Nephron progenitor cell (in vitro differentiated cells): ENCODE data around the gene DHCR7.

Source experiments
- DNase-seq: peaks from one replicate; pipeline ENCODE4 v3.0.0; 2021
- H3K27ac Mint-ChIP-seq: 2 replicates; pipeline ENCODE4 v1.8.0; 2021; ENCODE audit warnings: mild to moderate bottlenecking, moderate library complexity, mixed read lengths
- H3K27me3 Mint-ChIP-seq: 2 replicates; pipeline ENCODE4 v1.8.0; 2021; ENCODE audit warnings: mild to moderate bottlenecking, low read depth, mixed read lengths; ENCODE audit not compliant: poor library complexity
- H3K36me3 Mint-ChIP-seq: 2 replicates; pipeline ENCODE4 v1.8.0; 2021; ENCODE audit warnings: low read depth, mixed read lengths
- H3K4me1 Mint-ChIP-seq: 2 replicates; pipeline ENCODE4 v1.8.0; 2021; ENCODE audit warnings: mixed read lengths
- H3K4me3 Mint-ChIP-seq: 2 replicates; pipeline ENCODE4 v1.8.0; 2021; ENCODE audit warnings: mild to moderate bottlenecking, moderate library complexity, mixed read lengths
- H3K9me3 Mint-ChIP-seq: 2 replicates; pipeline ENCODE4 v1.8.0; 2021; ENCODE audit warnings: mild to moderate bottlenecking, moderate library complexity, mixed read lengths
- TF ChIP-seq, protein P1 (sequence below): fragments of 200-600 bp; sonication (generic); IDR thresholded peaks from 2 replicates; pipeline ENCODE4 v1.5.0; 2021; ENCODE audit warnings: antibody characterized with exemption

The DHCR7 gene

DNA sequence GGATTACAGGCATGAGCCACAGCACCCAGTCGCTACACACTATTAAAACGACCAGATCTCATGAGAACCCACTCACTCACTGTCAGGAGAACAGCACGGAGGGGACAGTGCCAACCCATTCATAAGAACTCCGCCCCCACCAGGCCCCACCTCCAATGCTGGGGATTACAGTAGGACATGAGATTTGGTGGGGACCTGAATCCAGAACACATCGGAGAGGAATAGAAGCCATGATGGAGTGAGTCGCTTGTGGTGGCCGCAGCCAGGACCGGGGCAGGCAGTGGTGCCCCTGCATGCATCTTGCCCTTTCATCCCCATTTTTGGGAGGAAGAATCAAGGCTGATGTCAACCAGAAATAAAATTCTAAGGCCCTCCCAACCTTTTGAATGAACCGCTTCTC lies 13.5 kb upstream of the DHCR7 start:
- Mint-ChIP-seq H3K4me1 (peaks cover 13% of the 10 kb centered on the region), H3K27ac (no peak overlapping the region), H3K36me3 (peaks cover 31% of the 10 kb centered on the region), H3K4me3 (no peak overlapping the region), H3K9me3 (no peaks in the 10 kb centered on the region), H3K27me3 (peaks cover 6% of the 10 kb centered on the region)
- TF ChIP-seq, protein P1, sequence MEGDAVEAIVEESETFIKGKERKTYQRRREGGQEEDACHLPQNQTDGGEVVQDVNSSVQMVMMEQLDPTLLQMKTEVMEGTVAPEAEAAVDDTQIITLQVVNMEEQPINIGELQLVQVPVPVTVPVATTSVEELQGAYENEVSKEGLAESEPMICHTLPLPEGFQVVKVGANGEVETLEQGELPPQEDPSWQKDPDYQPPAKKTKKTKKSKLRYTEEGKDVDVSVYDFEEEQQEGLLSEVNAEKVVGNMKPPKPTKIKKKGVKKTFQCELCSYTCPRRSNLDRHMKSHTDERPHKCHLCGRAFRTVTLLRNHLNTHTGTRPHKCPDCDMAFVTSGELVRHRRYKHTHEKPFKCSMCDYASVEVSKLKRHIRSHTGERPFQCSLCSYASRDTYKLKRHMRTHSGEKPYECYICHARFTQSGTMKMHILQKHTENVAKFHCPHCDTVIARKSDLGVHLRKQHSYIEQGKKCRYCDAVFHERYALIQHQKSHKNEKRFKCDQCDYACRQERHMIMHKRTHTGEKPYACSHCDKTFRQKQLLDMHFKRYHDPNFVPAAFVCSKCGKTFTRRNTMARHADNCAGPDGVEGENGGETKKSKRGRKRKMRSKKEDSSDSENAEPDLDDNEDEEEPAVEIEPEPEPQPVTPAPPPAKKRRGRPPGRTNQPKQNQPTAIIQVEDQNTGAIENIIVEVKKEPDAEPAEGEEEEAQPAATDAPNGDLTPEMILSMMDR, result no peak
- DNase-seq, result no peak

DNA sequence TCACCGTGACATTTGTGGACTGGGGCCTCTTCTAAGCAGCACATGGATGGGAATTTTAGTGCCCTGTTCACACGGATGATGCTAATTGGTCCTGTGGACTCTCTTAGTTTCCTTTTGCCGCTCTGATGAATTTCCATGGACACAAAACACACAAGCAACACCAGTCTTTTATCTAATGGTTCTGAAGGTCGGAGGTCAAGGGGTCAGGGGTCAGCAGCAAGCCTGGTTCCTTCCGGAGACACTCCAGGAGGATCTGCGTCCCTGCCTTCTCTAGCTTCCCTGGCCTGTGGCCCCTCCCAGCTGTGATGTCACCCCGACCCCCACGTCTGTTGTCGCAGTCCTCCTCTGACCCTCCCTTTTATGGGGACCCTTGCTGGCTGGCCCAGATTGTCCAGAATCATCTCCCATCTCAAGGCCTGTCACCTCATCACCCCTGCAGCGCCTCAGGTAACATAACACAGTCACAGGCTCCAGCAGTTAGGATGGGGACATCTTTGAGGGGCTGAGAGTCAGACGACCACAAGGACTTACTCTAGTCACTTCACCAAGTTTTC lies 11.7 kb upstream of the DHCR7 start:
- TF ChIP-seq, protein P1, result no peak
- Mint-ChIP-seq H3K27ac (peak overlapping the region; percentile 88), H3K9me3 (no peaks in the 10 kb centered on the region), H3K36me3 (peaks cover 45% of the 10 kb centered on the region), H3K4me1 (peaks cover 14% of the 10 kb centered on the region), H3K27me3 (peaks cover 2% of the 10 kb centered on the region), H3K4me3 (no peak overlapping the region)
- DNase-seq, result peak; percentile 56

DNA sequence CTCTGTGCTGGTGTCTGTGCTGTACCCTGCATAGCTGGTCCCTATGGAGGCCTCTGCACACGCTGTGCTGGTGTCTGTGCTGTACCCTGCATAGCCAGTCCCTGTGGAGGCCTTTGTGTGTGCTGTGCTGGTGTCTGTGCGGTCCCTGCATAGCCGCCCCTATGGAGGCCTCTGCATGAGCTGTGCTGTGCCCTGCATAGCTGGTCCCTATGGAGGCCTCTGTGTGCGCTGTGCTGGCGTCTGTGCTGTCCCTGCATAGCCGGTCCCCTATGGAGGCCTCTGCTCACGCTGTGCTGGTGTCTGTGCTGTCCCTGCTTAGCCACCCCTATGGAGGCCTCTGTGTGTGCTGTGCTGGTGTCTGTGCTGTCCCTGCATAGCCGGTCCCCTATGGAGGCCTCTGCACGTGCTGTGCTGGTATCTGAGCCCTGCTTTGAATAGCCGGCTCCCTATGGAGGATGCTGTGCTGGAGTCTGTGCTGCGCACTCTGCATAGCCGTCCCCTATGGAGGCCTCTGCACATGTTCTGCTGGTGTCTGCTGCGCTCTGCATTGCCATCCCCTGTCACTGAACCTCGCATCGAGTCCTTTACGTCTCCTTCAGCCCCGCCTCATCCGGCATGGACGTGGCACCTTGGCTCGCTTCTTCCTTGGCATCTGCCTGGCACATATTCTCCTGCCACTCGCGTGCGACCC lies 11.0 kb upstream of the DHCR7 start:
- H3K36me3 Mint-ChIP-seq, result peaks cover 46% of the 10 kb centered on the region
- no peak for DNase-seq
- H3K27me3 Mint-ChIP-seq, result no peaks in the 10 kb centered on the region
- H3K9me3 Mint-ChIP-seq, result no peaks in the 10 kb centered on the region
- H3K27ac Mint-ChIP-seq, result peak overlapping the region; percentile 88
- no peak overlapping the region for H3K4me3 Mint-ChIP-seq
- peaks cover 19% of the 10 kb centered on the region for H3K4me1 Mint-ChIP-seq
- TF ChIP-seq, protein P1, result no peak

DNA sequence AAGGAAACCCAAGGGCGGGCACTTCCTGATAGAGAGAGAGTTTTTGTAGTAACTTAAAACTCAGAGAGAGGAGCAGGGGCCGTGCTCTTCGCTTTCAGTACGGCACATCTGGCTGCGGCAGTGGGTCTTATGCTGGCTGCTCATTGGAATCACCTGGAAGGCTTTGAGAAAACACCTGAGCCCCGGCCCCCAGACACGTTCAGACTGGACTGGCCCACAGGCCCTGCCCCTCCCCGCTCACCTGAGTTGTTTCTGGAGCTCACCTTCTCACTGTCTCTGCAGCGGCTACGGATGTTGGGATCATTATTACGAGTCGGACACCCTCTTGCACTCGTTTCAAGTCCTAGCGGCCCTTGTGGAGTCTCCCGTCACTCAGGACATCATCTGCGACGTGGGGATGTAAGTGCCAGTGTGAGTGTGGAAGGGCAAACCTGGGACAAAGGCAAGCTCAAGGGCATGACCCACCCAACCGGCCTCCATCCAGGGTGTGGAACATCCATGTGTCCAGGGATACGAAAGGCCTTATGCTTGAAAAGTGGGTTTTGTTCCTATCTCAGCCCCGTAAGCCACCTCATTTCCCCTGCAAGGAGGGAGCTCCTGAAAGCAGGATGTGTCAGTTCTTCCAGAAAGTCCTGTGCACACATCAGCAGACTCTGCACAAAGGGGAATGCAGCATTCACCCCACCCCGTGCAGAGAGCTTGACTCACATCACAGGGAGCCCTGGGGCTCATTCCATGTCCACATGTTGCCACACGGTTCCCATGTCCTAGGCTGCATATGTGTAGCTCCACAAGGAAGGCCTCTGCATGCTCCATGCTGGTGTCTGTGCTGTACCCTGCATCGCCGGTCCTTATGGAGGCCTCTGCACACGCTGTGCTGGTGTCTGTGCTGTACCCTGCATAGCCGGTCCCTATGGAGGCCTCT lies 10.2 kb upstream of the DHCR7 start:
- TF ChIP-seq, protein P1, result no peak
- no peaks in the 10 kb centered on the region for H3K9me3 Mint-ChIP-seq
- peak overlapping the region; percentile 78 for H3K27ac Mint-ChIP-seq
- no peaks in the 10 kb centered on the region for H3K27me3 Mint-ChIP-seq
- no peak overlapping the region for H3K4me3 Mint-ChIP-seq
- DNase-seq, result no peak
- H3K36me3 Mint-ChIP-seq, result peaks cover 46% of the 10 kb centered on the region
- peaks cover 25% of the 10 kb centered on the region for H3K4me1 Mint-ChIP-seq

DNA sequence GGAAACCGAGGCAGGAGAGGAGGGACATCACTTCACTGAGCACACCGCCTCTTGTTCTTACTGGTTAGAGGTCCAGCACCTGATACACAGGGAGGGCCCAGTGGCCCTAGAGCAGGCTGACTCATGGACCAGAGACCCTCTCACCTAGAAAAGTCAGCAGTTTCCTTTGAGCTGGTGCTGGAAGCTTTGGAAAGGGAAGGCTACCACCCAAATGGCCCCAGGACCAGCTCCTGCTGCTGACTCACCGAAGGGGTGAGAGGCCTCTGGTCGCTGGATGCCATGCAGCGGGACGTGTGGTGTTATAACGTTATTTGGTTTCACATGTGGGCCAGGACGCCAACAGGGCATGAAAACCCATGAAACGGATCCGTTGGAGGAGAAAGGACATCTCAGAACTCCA lies 8.6 kb upstream of the DHCR7 start:
- DNase-seq, result no peak
- TF ChIP-seq, protein P1, result no peak
- Mint-ChIP-seq H3K27me3 (no peaks in the 10 kb centered on the region), H3K9me3 (no peaks in the 10 kb centered on the region), H3K36me3 (peaks cover 42% of the 10 kb centered on the region), H3K4me3 (no peak overlapping the region), H3K27ac (no peak overlapping the region), H3K4me1 (peaks cover 36% of the 10 kb centered on the region)
